Heart left ventricle (tissue), 13 donors: ENCODE results near the gene SEZ6L2.

ENCODE experiments used
- CTCF ChIP-seq, 12 donors: fragments of 200-600 bp; sonication (generic) in 4 of 12; IDR thresholded peaks; one replicate each; pipeline versions ENCODE4 v1.5.0 to v1.8.0; 2018 to 2022; ENCODE audit warnings: antibody characterized with exemption in 12 of 12, mild to moderate bottlenecking in 5 of 12
- POLR2A ChIP-seq, 2 donors: fragments of 450-650 bp; IDR thresholded peaks; one replicate each; pipeline ENCODE4 v1.6.1; 2017; ENCODE audit warnings: antibody characterized with exemption in 2 of 2, mild to moderate bottlenecking in 2 of 2, moderate library complexity in 2 of 2
- donor health status: ischemic (EF 13 %, LVEDD 7.1; RV severe dilation, severe dysfunction).
- donor health status: DM: no; HTN: yes; CAD: no.
- donor health status: DM: no; HTN: no; CAD: no.
- donor health status: ischemic (EF 25% LVEDD 6.9; RV normal size, moderate dysfunction).
- donor health status: ischemic (EF 25% LVEDD 5.7; RV mildly dilated, moderate dysfunction).
- donor health status: ischemic (EF 35%, LVEDD 5.7; RV mildly dilated, moderate dysfunction).
- donor health status: nonischemic (EF 11% LVEDD 7.7; RV severe dilation, severe dysfunction).
- donor health status: DM: yes; HTN: yes; CAD: no.
- donor health status: PGD.
- donor health status: ischemic (EF 29% LVEDD 5.4; RV normal size, mild dysfunction).
- donor health status: nonischemic (EF 23%, LVEDD 6.1; RV moderate dilation, normal function).

DNA sequence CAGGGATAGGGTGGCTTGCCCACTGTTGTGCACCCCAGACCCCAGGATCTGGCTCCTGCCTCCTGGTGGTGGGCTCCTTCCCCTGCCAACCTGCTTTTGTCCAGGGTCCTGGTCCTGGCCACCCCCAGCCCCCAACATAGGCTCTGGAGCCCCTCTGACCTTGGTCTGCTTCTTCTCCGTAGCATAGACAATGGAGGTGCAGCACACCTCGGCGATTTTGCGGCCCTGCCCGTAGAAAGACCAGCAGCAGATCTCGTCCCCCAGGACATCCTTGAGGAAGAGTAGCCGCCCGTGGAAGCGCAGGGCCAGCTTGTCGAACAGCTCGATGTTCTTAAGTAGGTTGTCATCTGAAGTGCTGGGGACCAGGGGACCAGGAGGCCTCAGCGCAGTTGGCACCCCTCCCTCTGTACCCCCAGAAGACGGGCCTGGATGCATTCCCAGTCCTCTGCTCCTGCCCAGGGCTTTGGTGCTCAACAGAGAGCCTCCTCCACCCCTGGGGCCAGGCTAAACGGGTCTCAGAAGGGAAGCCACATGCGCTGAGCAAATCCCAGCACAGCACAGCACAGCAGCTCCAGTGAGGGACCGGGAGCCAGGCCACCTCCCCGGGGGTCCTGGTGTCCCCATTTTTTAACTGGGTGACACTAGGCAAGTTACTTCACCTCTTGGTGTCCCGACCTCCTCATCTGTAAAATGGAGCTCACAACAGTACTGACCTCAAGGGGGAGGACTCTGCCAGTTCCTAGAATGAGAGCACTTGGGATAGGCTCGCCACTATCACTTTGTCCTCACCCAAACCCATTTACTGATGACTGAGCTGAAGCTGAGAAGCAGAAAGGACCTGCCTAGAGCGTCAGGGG lies 11.7 kb upstream of the SEZ6L2 start:
- TF ChIP-seq CTCF (IDR thresholded peaks at IDR 0.05): no peak
- no peak for TF ChIP-seq POLR2A (IDR thresholded peaks at IDR 0.05)
